HepG2 (cell line): ENCODE data around the gene FKBP1B. TPM values are rescaled to one million over a fixed set of nuclear protein-coding genes. Genes with fewer than 3 reads are reported as not detected.

Experiments
- ARID4A ChIP-seq: sonication (generic); formaldehyde crosslinking; IDR thresholded peaks from 2 replicates; pipeline ENCODE4 v1.5.0; 2020; ENCODE audit warnings: mild to moderate bottlenecking, missing genetic modification reagents, borderline replicate concordance
- ATF5 ChIP-seq: sonication (generic); formaldehyde crosslinking; IDR thresholded peaks from 2 replicates; pipeline ENCODE4 v1.4.0; 2020; ENCODE audit warnings: mild to moderate bottlenecking, low read depth, missing genetic modification reagents
- MED13 ChIP-seq: sonication (generic); formaldehyde crosslinking; IDR thresholded peaks from 2 replicates; pipeline ENCODE4 v1.5.0; 2020; ENCODE audit warnings: missing genetic modification reagents
- NCOA5 ChIP-seq: sonication (generic); formaldehyde crosslinking; IDR thresholded peaks from 2 replicates; pipeline ENCODE4 v1.4.0; 2020; ENCODE audit warnings: missing genetic modification reagents
- NFE2L1 ChIP-seq: sonication (generic); formaldehyde crosslinking; IDR thresholded peaks from 2 replicates; pipeline ENCODE4 v1.4.0; 2020; ENCODE audit warnings: missing genetic modification reagents, mild to moderate bottlenecking, borderline replicate concordance
- PHF5A ChIP-seq: IDR thresholded peaks from one replicate; pipeline ENCODE4 v1.6.1; 2018; ENCODE audit warnings: low read depth, missing genetic modification reagents; ENCODE audit not compliant: unreplicated experiment
- RAD51 ChIP-seq: fragments of 450-650 bp; IDR thresholded peaks from 2 replicates; pipeline ENCODE4 v1.6.1; 2016; ENCODE audit warnings: borderline replicate concordance
- SNAPC5 ChIP-seq: sonication (generic); formaldehyde crosslinking; IDR thresholded peaks from 2 replicates; pipeline ENCODE4 v1.8.1; 2023; ENCODE audit warnings: mild to moderate bottlenecking, missing genetic modification reagents, borderline replicate concordance
- TBP ChIP-seq: sonication (generic); formaldehyde crosslinking; IDR thresholded peaks from 2 replicates; pipeline ENCODE4 v1.5.0; 2020; ENCODE audit warnings: missing genetic modification reagents
- ZBTB43 ChIP-seq: sonication (generic); formaldehyde crosslinking; conservative IDR thresholded peaks from 2 replicates; pipeline ENCODE4 v1.4.0; 2020; ENCODE audit warnings: missing genetic modification reagents
- ZFX ChIP-seq: sonication (generic); formaldehyde crosslinking; IDR thresholded peaks from 2 replicates; pipeline ENCODE4 v1.4.0; 2020; ENCODE audit warnings: mild to moderate bottlenecking, low read depth, missing genetic modification reagents, moderate library complexity
- ZNF18 ChIP-seq: sonication (generic); formaldehyde crosslinking; IDR thresholded peaks from 2 replicates; pipeline ENCODE4 v1.8.0; 2022; ENCODE audit warnings: mild to moderate bottlenecking, missing genetic modification reagents; ENCODE audit not compliant: insufficient replicate concordance
- ZNF343 ChIP-seq: sonication (generic); formaldehyde crosslinking; IDR thresholded peaks from 2 replicates; pipeline ENCODE4 v1.4.0; 2020; ENCODE audit warnings: mild to moderate bottlenecking, missing genetic modification reagents
- ZNF570 ChIP-seq: sonication (generic); formaldehyde crosslinking; IDR thresholded peaks from 2 replicates; pipeline ENCODE4 v1.4.0; 2020; ENCODE audit warnings: mild to moderate bottlenecking, missing genetic modification reagents, borderline replicate concordance
- ZNF609 ChIP-seq: sonication (generic); formaldehyde crosslinking; IDR thresholded peaks from 2 replicates; pipeline ENCODE4 v1.4.0; 2020; ENCODE audit warnings: mild to moderate bottlenecking, missing genetic modification reagents, borderline replicate concordance
- polyA plus RNA-seq, 8 experiments: library from polyadenylated mRNA; depleted of rRNA in 3 of 8; stranded (reverse) in 7 of 8; unstranded in 1 of 8; fragments of >200 nt; fragmentation: Illumina TruSeq in 4 of 8; extraction: Trizol in 4 of 8; gene quantifications; 2 replicates each; pipeline versions ENCODE4 v1.2.1 to v1.2.3, GENCODE V29; 2011 to 2016; ENCODE audit warnings: low read depth in 4 of 8, missing spikeins in 1 of 8, mixed read lengths in 1 of 8; ENCODE audit not compliant: insufficient read depth in 1 of 8
- total RNA-seq, 5 experiments: library from RNA; depleted of rRNA; stranded (reverse); fragments of >200 nt; fragmentation: Illumina TruSeq; extraction: Trizol; gene quantifications; 2 replicates each; pipeline ENCODE4 v1.2.3, GENCODE V29; 2016; ENCODE audit warnings: low read depth in 1 of 5

FKBP1B gene
- total and polyA plus RNA-seq, 2 of the 13 experiments (the other 11 are each of a cell fraction or from before 2014, with no cell fraction given): 35.2 to 96.3 TPM

GRCh38 chr2:24022324-24022974, 27.1 kb upstream of the FKBP1B start (continued):
- TF ChIP-seq ZNF609 (CRISPR knock-in tag): 0 out of 2 replicates have a peak, but pooled peaks have one; percentile 50
- TF ChIP-seq MED13 (CRISPR knock-in tag): no peak
- TF ChIP-seq RAD51: no peak
- no peak for TF ChIP-seq ZNF570
- TF ChIP-seq ZNF343 (CRISPR knock-in tag): no peak
- peak; percentile 68 for TF ChIP-seq ZFX (CRISPR knock-in tag)
- TF ChIP-seq ZBTB43 (CRISPR knock-in tag): no peak
- TF ChIP-seq ATF5 (CRISPR knock-in tag): no peak
- no peak for TF ChIP-seq NCOA5 (CRISPR knock-in tag)
- TF ChIP-seq PHF5A (CRISPR knock-in tag): peak; percentile 53
- peak; percentile 69 for TF ChIP-seq ARID4A (CRISPR knock-in tag)
- TF ChIP-seq NFE2L1: 0 out of 2 replicates have a peak, but pooled peaks have one; percentile 57
- TF ChIP-seq SNAPC5 (CRISPR knock-in tag): no peak
- no peak for TF ChIP-seq TBP (CRISPR knock-in tag)
- TF ChIP-seq ZNF18 (CRISPR knock-in tag): no peak
